B cell (primary cell): Measurements from ENCODE around the gene IL11. TPM values are rescaled to one million over a fixed set of nuclear protein-coding genes. Genes with fewer than 3 reads are reported as not detected.

Experiments used
- ATAC-seq: fragments of 200-7000 bp; cut with Tn5 transposase; one replicate; pipeline ENCODE4 v1.10.0; 2021; ENCODE audit warnings: low read depth, mild to moderate bottlenecking, moderate number of reproducible peaks, moderate library complexity
- CTCF ChIA-PET: fragments of 350-600 bp; sonication (Branson Sonifier 250); formaldehyde crosslinking; loops from one replicate; lab custom pipeline; 2021; ENCODE audit warnings: antibody characterized with exemption, inconsistent platforms; lab: Charles Lee
- POLR2A ChIA-PET: fragments of 350-600 bp; sonication (Branson Sonifier 250); formaldehyde crosslinking; loops from one replicate; lab custom pipeline; 2021; ENCODE audit warnings: antibody characterized with exemption; lab: Charles Lee
- DNase-seq: peaks from one replicate; pipeline ENCODE4 v3.0.0; 2013
- H2AFZ ChIP-seq: 2 replicates; pipeline ENCODE4 v1.6.1; 2012; ENCODE audit warnings: mild to moderate bottlenecking, low read depth, low read length; ENCODE audit not compliant: insufficient read depth, poor library complexity, severe bottlenecking
- H3K27ac ChIP-seq, 2 donors: 1 replicate in 1 of 2; 2 replicates in 1 of 2; pipeline ENCODE4 v1.5.1; 2012 to 2013; ENCODE audit warnings: low read length in 2 of 2, mild to moderate bottlenecking in 2 of 2, moderate library complexity in 1 of 2
- H3K27me3 ChIP-seq, 4 experiments: fragments of 200-600 bp in 1 of 4; sonication (generic) in 1 of 4; replicated peaks in 1 of 4; 1 replicate in 2 of 4; 2 replicates in 2 of 4; pipeline versions ENCODE4 v1.6.1 to v1.7.0; 2013 to 2016; ENCODE audit warnings: low read length in 3 of 4, mild to moderate bottlenecking in 2 of 4, mixed read lengths in 1 of 4, moderate library complexity in 1 of 4; ENCODE audit not compliant: insufficient read depth in 4 of 4, control insufficient read depth in 3 of 4; ENCODE audit errors: control extremely low read depth in 1 of 4
- H3K36me3 ChIP-seq, 2 experiments: replicated peaks in 1 of 2; 1 replicate in 1 of 2; 2 replicates in 1 of 2; pipeline versions ENCODE4 v1.6.1 to v1.7.1; 2013; ENCODE audit warnings: low read length in 1 of 2; ENCODE audit not compliant: insufficient read depth in 2 of 2, control insufficient read depth in 1 of 2; ENCODE audit errors: control extremely low read depth in 1 of 2, extremely low read depth in 1 of 2
- H3K4me1 ChIP-seq, 2 donors: fragments of 200-600 bp in 1 of 2; sonication (generic) in 1 of 2; 1 replicate in 1 of 2; 2 replicates in 1 of 2; pipeline versions ENCODE4 v1.5.1 to v1.6.1; 2013 to 2017; ENCODE audit warnings: low read length in 2 of 2; ENCODE audit not compliant: control insufficient read depth in 2 of 2, insufficient read depth in 2 of 2
- H3K4me2 ChIP-seq: replicated peaks from 2 replicates; pipeline ENCODE3; 2012; ENCODE audit warnings: mild to moderate bottlenecking, low read depth, low read length; ENCODE audit not compliant: poor library complexity, severe bottlenecking
- H3K4me3 ChIP-seq, 5 experiments: fragments of 200-600 bp in 1 of 5; sonication (generic) in 1 of 5; 1 replicate in 3 of 5; 2 replicates in 2 of 5; pipeline versions ENCODE4 v1.5.1 to v1.7.0; 2011 to 2016; ENCODE audit warnings: low read length in 4 of 5, mild to moderate bottlenecking in 4 of 5, low read depth in 2 of 5, control low read depth in 1 of 5, moderate library complexity in 1 of 5; ENCODE audit not compliant: insufficient read depth in 1 of 5; ENCODE audit errors: control extremely low read depth in 1 of 5, extremely low read depth in 1 of 5
- H3K79me2 ChIP-seq: fragments of 200-600 bp; sonication (generic); one replicate; pipeline ENCODE4 v1.6.0; 2016; ENCODE audit warnings: low read length; ENCODE audit not compliant: control insufficient read depth, insufficient read depth
- H3K9ac ChIP-seq: fragments of 200-600 bp; sonication (generic); 2 replicates; pipeline ENCODE4 v1.6.1; 2017; ENCODE audit warnings: mild to moderate bottlenecking, low read length, moderate library complexity
- H3K9me3 ChIP-seq, 3 donors: one replicate each; pipeline versions ENCODE4 v1.6.1 to v1.7.1; 2013; ENCODE audit warnings: low read length in 2 of 3; ENCODE audit not compliant: control insufficient read depth in 2 of 3, insufficient read depth in 1 of 3; ENCODE audit errors: control extremely low read depth in 1 of 3
- H4K20me1 ChIP-seq: 2 replicates; pipeline ENCODE4 v1.6.0; 2012; ENCODE audit warnings: mild to moderate bottlenecking, low read length; ENCODE audit not compliant: insufficient read depth, control insufficient read depth, poor library complexity, severe bottlenecking
- H3K27ac Mint-ChIP-seq: one replicate; pipeline ENCODE4 v1.8.0; 2021; ENCODE audit warnings: mixed read lengths
- H3K27me3 Mint-ChIP-seq: one replicate; pipeline ENCODE4 v1.8.0; 2021; ENCODE audit warnings: mixed read lengths
- H3K4me1 Mint-ChIP-seq: one replicate; pipeline ENCODE4 v1.8.0; 2021; ENCODE audit warnings: mixed read lengths
- H3K4me3 Mint-ChIP-seq: one replicate; pipeline ENCODE4 v1.8.0; 2021; ENCODE audit warnings: mixed read lengths
- H3K9me3 Mint-ChIP-seq: one replicate; pipeline ENCODE4 v1.8.0; 2022; ENCODE audit warnings: mixed read lengths; ENCODE audit not compliant: insufficient read depth
- EZH2 ChIP-seq: IDR thresholded peaks from 2 replicates; pipeline ENCODE4 v1.6.1; 2012; ENCODE audit warnings: borderline replicate concordance, low read depth, mild to moderate bottlenecking, moderate library complexity, low read length; ENCODE audit not compliant: insufficient read depth, poor library complexity, severe bottlenecking
- WGBS: methylation state at CpG from one replicate; pipeline ENCODE4 v1.1.5; 2013; ENCODE audit warnings: missing lambda C conversion rate; ENCODE audit not compliant: insufficient coverage; 5-methylcytosine and 5-hydroxymethylcytosine counted together
- intact Hi-C: fragments of 100-400 bp; cut with micrococcal nuclease; formaldehyde crosslinking; loops from one replicate; pipeline ENCODE4 v1.10.0; 2022
- polyA plus RNA-seq: library from polyadenylated mRNA; depleted of rRNA; stranded (reverse); fragments of >200 nt; gene quantifications from 2 replicates; pipeline ENCODE4 v1.2.3, GENCODE V29; 2012
- total RNA-seq, 2 donors: library from RNA; stranded (reverse); fragments of 120-200 nt in 1 of 2; gene quantifications; 1 replicate in 1 of 2; 2 replicates in 1 of 2; pipeline versions ENCODE4 v1.2.3 to v1.2.4, GENCODE V29; 2013 to 2022
- TF ChIP-seq, protein P1 (sequence below): fragments of 200-600 bp; IDR thresholded peaks from one replicate; pipeline ENCODE4 v1.8.0; 2022; ENCODE audit warnings: antibody characterized with exemption, mild to moderate bottlenecking

IL11 gene
- total and polyA plus RNA-seq, 2 donors (not counting 1 experiment from before 2014, with no cell fraction given): not detected

DNA sequence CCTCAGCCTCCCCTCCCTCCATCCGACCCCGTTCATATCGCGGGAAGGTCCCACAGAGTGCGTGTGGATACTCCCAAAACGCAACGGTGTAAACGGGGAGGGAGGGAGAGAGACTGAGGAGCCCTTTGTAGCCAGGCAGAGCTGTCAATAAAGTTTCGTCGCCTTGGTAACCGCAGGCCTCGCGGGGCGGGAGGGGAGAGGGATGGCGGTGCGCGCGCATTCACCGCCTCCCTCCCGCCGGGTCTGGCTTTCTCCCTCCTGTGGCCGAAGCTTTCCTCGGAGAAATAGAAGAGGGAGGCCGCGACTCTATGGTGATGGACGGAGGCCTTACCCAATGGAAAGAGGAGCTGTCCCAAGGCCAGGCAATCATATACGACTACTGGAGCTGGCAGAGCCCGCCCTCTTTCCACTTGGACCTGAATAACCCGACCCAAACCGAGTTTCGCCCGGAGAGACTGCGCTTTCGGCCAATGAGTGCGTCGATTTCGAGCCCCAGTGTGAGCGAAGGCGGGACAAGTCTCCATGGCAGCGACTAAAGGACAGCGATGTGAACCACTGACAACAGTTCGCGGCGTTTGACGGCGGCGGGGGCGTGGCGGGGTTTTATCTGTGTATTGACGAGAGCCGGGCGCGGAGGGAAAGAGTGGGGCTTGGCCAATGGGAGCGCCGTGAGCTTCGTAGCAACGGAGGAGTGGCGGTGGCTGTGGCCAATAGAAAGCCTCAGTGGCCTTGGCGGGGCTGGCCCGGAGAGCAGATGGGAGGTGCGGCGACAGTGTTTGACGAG lies 31.0 kb downstream of the IL11 start, which contains the start of gene KMT5C:
KMT5C (plus strand) TSS at position 772 of the 784 bp plus-strand sequence. CDS start 2,061 bp downstream, outside the sequence.
- Histone ChIP-seq H3K79me2 (peaks cover 17% of the 10 kb centered on the region), H3K4me2 (peak within 1 kb of the TSS; percentile 99), H4K20me1 (no peaks in the 10 kb centered on the region), H3K27ac (peak within 1 kb of the TSS; percentile 98), H3K36me3 (peaks cover 0 to 10% of the 10 kb centered on the region in 2 experiments), H3K9ac (peak within 1 kb of the TSS; percentile 98), H2AFZ (peak within 1 kb of the TSS; percentile 71), H3K4me3 (peak within 1 kb of the TSS; percentile 65 to 91 (median 70)), H3K4me1 (peaks cover 16 to 28% of the 10 kb centered on the region in 2 donors), H3K27me3 (peaks cover 0 to 23% (median 9%) of the 10 kb centered on the region in 4 experiments), H3K9me3 (peaks cover 0 to 7% (median 0%) of the 10 kb centered on the region in 3 donors)
- no peak for TF ChIP-seq EZH2
- TF ChIP-seq, protein P1, sequence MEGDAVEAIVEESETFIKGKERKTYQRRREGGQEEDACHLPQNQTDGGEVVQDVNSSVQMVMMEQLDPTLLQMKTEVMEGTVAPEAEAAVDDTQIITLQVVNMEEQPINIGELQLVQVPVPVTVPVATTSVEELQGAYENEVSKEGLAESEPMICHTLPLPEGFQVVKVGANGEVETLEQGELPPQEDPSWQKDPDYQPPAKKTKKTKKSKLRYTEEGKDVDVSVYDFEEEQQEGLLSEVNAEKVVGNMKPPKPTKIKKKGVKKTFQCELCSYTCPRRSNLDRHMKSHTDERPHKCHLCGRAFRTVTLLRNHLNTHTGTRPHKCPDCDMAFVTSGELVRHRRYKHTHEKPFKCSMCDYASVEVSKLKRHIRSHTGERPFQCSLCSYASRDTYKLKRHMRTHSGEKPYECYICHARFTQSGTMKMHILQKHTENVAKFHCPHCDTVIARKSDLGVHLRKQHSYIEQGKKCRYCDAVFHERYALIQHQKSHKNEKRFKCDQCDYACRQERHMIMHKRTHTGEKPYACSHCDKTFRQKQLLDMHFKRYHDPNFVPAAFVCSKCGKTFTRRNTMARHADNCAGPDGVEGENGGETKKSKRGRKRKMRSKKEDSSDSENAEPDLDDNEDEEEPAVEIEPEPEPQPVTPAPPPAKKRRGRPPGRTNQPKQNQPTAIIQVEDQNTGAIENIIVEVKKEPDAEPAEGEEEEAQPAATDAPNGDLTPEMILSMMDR: no peak
- H3K4me1 Mint-ChIP-seq: peaks cover 20% of the 10 kb centered on the region
- peaks cover 19% of the 10 kb centered on the region for H3K27me3 Mint-ChIP-seq
- POLR2A ChIA-PET: interaction anchor here (0.6 to 1.8 kb wide), 16 partner anchors 33 to 1180 kb away, joined by 3 to 12 read pairs (median 4); partner anchors contain the start of genes FIZ1, HSPBP1, LENG1 and SYT5
- CTCF ChIA-PET: interaction anchor here (0.5 to 1.8 kb wide), 15 partner anchors 10 to 1081 kb away, joined by 3 to 12 read pairs (median 5); partner anchors contain the start of genes HSPBP1, PPP6R1, TMEM238 and ZNF865
- intact Hi-C loops: loop anchor here (1.0 to 5.0 kb wide), 10 partner anchors 15 to 1472 kb away; partner anchors contain the start of genes COX6B2, HSPBP1, ISOC2 and MYADM
- DNase-seq: peak; percentile 100
- under 1% methylated on average over 59 of the region's 63 CpGs for WGBS
- H3K4me3 Mint-ChIP-seq: peak within 1 kb of the TSS; percentile 94
- ATAC-seq: peak; percentile 79
- H3K27ac Mint-ChIP-seq: peak within 1 kb of the TSS; percentile 93
- H3K9me3 Mint-ChIP-seq: no peaks in the 10 kb centered on the region
